Measurements from ENCODE around the gene NOS3.

NOS3 gene

GRCh38 chr7:151056666-151057505, 66.1 kb downstream of the NOS3 start:
- peak overlapping the region; percentile 75 for H3K4me3 ChIP-seq (ENCODE audit: low read depth, low read length)
- TF ChIP-seq CTCF (IDR thresholded peaks at IDR 0.05; ENCODE audit: low read depth, low read length): no peak

- no peak for TF ChIP-seq CTCF (IDR thresholded peaks at IDR 0.05; ENCODE audit: low read depth, low read length)
- H3K4me3 ChIP-seq (ENCODE audit: low read depth, low read length): peak within 1 kb of the TSS; percentile 75
Observed at GRCh38 chr7:151057506-151057988, 66.7 kb downstream of the NOS3 start, which contains the start of gene CDK5. Gene CDK5 (minus strand): TSS chr7:151057897. CDS start chr7:151057848, 49 bp downstream.

- TF ChIP-seq CTCF (IDR thresholded peaks at IDR 0.05; ENCODE audit: low read depth, low read length): no peak
- peak overlapping the region; percentile 75 for H3K4me3 ChIP-seq (ENCODE audit: low read depth, low read length)
Observed at GRCh38 chr7:151057989-151058780, 67.4 kb downstream of the NOS3 start.

GRCh38 chr7:151058781-151059366, 68.1 kb downstream of the NOS3 start:
- peak overlapping the region; percentile 86 for H3K4me3 ChIP-seq (ENCODE audit: low read depth, low read length)
- no peak for TF ChIP-seq CTCF (IDR thresholded peaks at IDR 0.05; ENCODE audit: low read depth, low read length)

GRCh38 chr7:151059367-151060112, 68.7 kb downstream of the NOS3 start, which contains the start of gene SLC4A2:
Gene SLC4A2 (plus strand): TSS chr7:151059589. CDS start chr7:151061988, 2,399 bp downstream.
- TF ChIP-seq CTCF (IDR thresholded peaks at IDR 0.05; ENCODE audit: low read depth, low read length): peak; percentile 45; the same call in 1 of the 2 replicates
- H3K4me3 ChIP-seq (ENCODE audit: low read depth, low read length): peak within 1 kb of the TSS; percentile 86

- TF ChIP-seq CTCF (IDR thresholded peaks at IDR 0.05; ENCODE audit: low read depth, low read length): no peak
- peak overlapping the region; percentile 86 for H3K4me3 ChIP-seq (ENCODE audit: low read depth, low read length)
Observed at GRCh38 chr7:151060113-151060415, 69.2 kb downstream of the NOS3 start.
